K562 (cell line): ENCODE measurements around the gene MVP.

Source experiments
- CBX1 ChIP-seq: sonication (generic); IDR thresholded peaks from 2 replicates; pipeline ENCODE4 v1.6.1; 2016; ENCODE audit warnings: antibody characterized with exemption, low read depth, mild to moderate bottlenecking
- TF ChIP-seq, protein P1 (sequence below), 3 experiments: IDR thresholded peaks in 2 of 3; conservative IDR thresholded peaks in 1 of 3; 2 replicates each; pipeline ENCODE4 v1.5.1; 2011 to 2012; ENCODE audit warnings: low read length in 3 of 3, mild to moderate bottlenecking in 3 of 3, control low read depth in 2 of 3, improper control_type of control experiment in 1 of 3, inconsistent platforms in 1 of 3, low read depth in 1 of 3, mixed read lengths in 1 of 3, moderate library complexity in 1 of 3; ENCODE audit not compliant: insufficient read depth in 2 of 3
- TF ChIP-seq, protein P2 (sequence below): sonication (generic); formaldehyde crosslinking; IDR thresholded peaks from 2 replicates; pipeline ENCODE4 v1.8.1; 2023; ENCODE audit warnings: mild to moderate bottlenecking, missing genetic modification reagents, moderate library complexity
- TF ChIP-seq, protein P3 (sequence below), 2 experiments: fragments of 450-650 bp in 1 of 2; sonication (generic) in 1 of 2; formaldehyde crosslinking in 1 of 2; IDR thresholded peaks; 2 replicates each; pipeline versions ENCODE4 v1.7.1 to v1.9.0; 2016 to 2022; ENCODE audit warnings: inconsistent platforms in 1 of 2, mild to moderate bottlenecking in 1 of 2, missing genetic modification reagents in 1 of 2
- TF ChIP-seq, protein P4 (sequence below): sonication (generic); formaldehyde crosslinking; IDR thresholded peaks from 2 replicates; pipeline ENCODE4 v1.9.0; 2022; ENCODE audit warnings: mild to moderate bottlenecking, missing genetic modification reagents

DNA sequence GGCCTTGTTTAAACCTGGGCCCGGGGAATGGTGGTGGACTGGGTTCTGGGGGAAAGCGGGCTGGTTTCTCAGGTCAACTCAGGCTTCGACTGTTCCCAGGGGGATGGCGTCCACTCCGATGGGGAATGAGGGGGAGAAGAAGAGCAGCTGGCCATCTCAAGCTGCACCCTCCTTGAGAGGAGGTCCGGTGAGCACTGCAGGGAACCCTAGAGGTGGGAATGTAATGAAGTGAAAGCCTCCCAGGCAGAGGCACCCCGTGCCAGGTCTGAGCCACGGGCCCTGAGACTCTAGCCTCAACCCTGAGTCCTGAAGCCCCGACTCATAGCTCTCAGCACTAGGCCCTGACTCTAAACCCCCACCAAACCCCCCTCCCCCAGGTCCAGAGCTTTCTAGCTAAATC is 43.9 kb downstream of the MVP start:
- TF ChIP-seq, protein P1, sequence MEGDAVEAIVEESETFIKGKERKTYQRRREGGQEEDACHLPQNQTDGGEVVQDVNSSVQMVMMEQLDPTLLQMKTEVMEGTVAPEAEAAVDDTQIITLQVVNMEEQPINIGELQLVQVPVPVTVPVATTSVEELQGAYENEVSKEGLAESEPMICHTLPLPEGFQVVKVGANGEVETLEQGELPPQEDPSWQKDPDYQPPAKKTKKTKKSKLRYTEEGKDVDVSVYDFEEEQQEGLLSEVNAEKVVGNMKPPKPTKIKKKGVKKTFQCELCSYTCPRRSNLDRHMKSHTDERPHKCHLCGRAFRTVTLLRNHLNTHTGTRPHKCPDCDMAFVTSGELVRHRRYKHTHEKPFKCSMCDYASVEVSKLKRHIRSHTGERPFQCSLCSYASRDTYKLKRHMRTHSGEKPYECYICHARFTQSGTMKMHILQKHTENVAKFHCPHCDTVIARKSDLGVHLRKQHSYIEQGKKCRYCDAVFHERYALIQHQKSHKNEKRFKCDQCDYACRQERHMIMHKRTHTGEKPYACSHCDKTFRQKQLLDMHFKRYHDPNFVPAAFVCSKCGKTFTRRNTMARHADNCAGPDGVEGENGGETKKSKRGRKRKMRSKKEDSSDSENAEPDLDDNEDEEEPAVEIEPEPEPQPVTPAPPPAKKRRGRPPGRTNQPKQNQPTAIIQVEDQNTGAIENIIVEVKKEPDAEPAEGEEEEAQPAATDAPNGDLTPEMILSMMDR (IDR thresholded peaks at IDR 0.05 in 2 of 3, conservative IDR thresholded peaks at IDR 0.05 in 1 of 3; ENCODE audit: insufficient read depth in 2 of 3, low read depth in 1 of 3, low read length in 3 of 3), result no peak
- TF ChIP-seq, protein P2, sequence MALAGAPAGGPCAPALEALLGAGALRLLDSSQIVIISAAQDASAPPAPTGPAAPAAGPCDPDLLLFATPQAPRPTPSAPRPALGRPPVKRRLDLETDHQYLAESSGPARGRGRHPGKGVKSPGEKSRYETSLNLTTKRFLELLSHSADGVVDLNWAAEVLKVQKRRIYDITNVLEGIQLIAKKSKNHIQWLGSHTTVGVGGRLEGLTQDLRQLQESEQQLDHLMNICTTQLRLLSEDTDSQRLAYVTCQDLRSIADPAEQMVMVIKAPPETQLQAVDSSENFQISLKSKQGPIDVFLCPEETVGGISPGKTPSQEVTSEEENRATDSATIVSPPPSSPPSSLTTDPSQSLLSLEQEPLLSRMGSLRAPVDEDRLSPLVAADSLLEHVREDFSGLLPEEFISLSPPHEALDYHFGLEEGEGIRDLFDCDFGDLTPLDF (CRISPR knock-in tag), result no peak
- TF ChIP-seq, protein P3, sequence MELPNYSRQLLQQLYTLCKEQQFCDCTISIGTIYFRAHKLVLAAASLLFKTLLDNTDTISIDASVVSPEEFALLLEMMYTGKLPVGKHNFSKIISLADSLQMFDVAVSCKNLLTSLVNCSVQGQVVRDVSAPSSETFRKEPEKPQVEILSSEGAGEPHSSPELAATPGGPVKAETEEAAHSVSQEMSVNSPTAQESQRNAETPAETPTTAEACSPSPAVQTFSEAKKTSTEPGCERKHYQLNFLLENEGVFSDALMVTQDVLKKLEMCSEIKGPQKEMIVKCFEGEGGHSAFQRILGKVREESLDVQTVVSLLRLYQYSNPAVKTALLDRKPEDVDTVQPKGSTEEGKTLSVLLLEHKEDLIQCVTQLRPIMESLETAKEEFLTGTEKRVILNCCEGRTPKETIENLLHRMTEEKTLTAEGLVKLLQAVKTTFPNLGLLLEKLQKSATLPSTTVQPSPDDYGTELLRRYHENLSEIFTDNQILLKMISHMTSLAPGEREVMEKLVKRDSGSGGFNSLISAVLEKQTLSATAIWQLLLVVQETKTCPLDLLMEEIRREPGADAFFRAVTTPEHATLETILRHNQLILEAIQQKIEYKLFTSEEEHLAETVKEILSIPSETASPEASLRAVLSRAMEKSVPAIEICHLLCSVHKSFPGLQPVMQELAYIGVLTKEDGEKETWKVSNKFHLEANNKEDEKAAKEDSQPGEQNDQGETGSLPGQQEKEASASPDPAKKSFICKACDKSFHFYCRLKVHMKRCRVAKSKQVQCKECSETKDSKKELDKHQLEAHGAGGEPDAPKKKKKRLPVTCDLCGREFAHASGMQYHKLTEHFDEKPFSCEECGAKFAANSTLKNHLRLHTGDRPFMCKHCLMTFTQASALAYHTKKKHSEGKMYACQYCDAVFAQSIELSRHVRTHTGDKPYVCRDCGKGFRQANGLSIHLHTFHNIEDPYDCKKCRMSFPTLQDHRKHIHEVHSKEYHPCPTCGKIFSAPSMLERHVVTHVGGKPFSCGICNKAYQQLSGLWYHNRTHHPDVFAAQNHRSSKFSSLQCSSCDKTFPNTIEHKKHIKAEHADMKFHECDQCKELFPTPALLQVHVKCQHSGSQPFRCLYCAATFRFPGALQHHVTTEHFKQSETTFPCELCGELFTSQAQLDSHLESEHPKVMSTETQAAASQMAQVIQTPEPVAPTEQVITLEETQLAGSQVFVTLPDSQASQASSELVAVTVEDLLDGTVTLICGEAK (IDR thresholded peaks at IDR 0.05), result no peak
- TF ChIP-seq, protein P3 (CRISPR knock-in tag; IDR thresholded peaks at IDR 0.05), result no peak
- TF ChIP-seq CBX1, result no peak
- TF ChIP-seq, protein P4, sequence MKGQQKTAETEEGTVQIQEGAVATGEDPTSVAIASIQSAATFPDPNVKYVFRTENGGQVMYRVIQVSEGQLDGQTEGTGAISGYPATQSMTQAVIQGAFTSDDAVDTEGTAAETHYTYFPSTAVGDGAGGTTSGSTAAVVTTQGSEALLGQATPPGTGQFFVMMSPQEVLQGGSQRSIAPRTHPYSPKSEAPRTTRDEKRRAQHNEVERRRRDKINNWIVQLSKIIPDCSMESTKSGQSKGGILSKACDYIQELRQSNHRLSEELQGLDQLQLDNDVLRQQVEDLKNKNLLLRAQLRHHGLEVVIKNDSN, result no peak
